Measurements from ENCODE around the gene NECTIN4.
A peak's percentile ranks its signal among the peaks of the same experiment; 100 is the strongest.

NECTIN4 gene

DNA sequence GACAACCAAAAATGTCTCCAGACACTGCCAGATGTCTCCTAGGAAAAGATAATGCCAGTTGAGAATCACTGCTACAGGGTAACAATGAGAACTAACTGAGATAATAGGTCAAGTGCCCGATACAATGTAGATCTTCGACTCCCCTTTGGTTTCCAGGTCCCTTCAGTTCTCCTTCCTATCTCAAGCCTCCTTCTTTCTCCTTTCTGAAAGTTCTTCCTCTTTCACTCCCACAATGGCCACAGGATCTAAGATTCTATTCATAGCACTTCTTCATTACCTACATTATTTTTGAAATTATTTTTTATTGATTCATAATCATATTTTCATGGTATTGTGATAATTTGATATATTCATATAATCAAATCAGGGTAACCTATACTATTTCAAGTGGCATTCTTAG is 22.2 kb upstream of the NECTIN4 start:
- no peak for DNase-seq (ENCODE audit: low read depth)
- no peak overlapping the region for H3K4me3 ChIP-seq (ENCODE audit: control insufficient read depth, low read depth, low read length)
- TF ChIP-seq, protein P1, sequence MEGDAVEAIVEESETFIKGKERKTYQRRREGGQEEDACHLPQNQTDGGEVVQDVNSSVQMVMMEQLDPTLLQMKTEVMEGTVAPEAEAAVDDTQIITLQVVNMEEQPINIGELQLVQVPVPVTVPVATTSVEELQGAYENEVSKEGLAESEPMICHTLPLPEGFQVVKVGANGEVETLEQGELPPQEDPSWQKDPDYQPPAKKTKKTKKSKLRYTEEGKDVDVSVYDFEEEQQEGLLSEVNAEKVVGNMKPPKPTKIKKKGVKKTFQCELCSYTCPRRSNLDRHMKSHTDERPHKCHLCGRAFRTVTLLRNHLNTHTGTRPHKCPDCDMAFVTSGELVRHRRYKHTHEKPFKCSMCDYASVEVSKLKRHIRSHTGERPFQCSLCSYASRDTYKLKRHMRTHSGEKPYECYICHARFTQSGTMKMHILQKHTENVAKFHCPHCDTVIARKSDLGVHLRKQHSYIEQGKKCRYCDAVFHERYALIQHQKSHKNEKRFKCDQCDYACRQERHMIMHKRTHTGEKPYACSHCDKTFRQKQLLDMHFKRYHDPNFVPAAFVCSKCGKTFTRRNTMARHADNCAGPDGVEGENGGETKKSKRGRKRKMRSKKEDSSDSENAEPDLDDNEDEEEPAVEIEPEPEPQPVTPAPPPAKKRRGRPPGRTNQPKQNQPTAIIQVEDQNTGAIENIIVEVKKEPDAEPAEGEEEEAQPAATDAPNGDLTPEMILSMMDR (conservative IDR thresholded peaks at IDR 0.05; ENCODE audit: control insufficient read depth, insufficient read depth, low read depth, low read length): no peak

DNA sequence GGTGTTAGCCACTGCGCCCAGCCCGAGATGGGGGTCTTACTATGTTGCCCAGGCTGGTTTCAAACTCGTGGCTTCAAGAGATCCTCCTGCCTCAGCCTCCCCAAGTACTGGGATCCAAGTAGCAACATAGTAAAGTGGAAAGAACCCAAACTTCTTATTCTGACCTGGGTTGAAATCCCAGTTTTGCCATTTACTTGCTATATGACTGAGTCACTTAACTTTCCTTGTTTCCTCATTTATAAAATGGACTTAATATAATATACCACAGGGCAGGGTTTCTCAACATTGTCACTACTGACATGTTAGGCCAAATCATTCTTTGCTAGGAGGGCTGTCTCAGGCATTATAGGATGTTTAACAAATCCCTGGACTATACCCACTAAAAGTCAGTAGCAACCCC is 21.8 kb upstream of the NECTIN4 start:
- no peak for DNase-seq (ENCODE audit: low read depth)
- H3K4me3 ChIP-seq (ENCODE audit: control insufficient read depth, low read depth, low read length): no peak overlapping the region
- TF ChIP-seq, protein P1 (conservative IDR thresholded peaks at IDR 0.05; ENCODE audit: control insufficient read depth, insufficient read depth, low read depth, low read length): no peak

DNA sequence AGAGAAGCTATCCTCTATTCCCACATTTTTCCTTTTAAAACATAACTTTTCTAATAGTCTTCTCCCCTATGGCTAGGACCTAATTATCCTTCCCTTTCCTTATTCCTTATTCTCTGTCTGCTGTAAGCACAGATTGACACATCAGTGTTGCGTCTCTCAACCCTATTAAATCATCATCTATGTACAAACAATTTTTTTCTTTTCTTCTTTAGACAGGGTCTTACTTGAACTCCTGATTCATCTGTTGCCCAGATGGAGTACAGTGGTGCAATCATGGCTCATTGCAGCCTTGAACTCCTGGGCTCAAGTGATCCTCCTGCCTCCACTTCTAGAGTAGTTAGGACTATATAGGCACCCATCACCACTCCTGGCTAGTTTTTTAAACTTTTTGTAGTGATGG is 17.1 kb upstream of the NECTIN4 start:
- H3K4me3 ChIP-seq (ENCODE audit: control insufficient read depth, low read depth, low read length): no peak overlapping the region
- TF ChIP-seq, protein P1 (conservative IDR thresholded peaks at IDR 0.05; ENCODE audit: control insufficient read depth, insufficient read depth, low read depth, low read length): no peak
- DNase-seq (ENCODE audit: low read depth): peak; percentile 40

DNA sequence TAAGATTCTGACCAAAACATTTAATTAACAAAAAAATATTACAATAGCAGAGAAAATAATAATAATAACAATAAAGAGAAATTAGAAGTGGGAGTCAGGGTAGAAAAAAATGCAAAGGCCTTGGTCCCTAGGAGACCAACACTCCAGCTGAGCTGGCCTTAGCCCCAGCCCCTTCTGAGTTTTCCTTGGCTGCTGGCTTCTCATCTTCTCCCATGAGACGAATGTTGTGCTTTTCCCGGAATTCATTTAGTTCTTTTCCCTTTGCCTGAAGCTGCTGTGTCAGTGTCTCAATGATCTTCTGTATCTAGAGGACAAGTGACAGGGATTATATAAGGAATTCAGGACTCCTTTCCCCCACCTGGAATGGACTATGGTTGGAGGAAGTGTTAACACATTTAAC is 11.2 kb upstream of the NECTIN4 start:
- TF ChIP-seq, protein P1 (conservative IDR thresholded peaks at IDR 0.05; ENCODE audit: control insufficient read depth, insufficient read depth, low read depth, low read length): no peak
- no peak overlapping the region for H3K4me3 ChIP-seq (ENCODE audit: control insufficient read depth, low read depth, low read length)
- DNase-seq (ENCODE audit: low read depth): no peak

DNA sequence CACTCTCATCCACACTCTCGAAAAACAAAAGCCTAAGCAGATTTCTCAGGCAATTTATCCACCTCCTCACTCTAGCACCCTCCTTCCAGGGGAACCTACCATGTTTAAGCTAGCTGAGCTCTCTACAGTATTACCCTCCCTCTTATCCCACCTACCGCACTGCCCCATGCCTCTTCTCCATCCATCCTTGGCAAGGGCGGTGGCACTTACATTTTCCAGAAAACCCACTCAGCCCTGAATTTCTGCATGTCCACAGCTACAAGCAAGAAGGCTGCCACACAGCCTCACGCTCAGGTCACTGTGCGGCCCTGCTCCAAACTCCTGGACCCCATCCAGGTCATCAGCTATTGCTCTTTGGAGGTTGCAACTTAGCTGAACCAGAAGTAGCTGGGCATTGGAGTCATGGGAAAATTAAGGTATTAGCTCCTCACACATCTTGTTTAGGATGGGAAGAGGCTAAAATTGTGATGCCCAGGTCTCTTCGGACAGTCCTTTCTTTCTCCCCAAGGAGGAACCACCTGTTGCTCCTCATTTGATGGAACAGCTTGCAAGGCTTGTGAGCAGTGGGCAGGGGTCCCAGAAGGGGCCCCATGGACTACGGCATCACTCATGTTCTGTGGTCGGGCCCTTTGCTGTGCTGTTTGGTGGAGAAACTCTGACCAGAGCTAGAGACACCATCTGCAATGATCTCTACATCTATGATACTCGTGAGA is 9.9 kb upstream of the NECTIN4 start:
- no peak overlapping the region for H3K4me3 ChIP-seq (ENCODE audit: control insufficient read depth, low read depth, low read length)
- TF ChIP-seq, protein P1 (conservative IDR thresholded peaks at IDR 0.05; ENCODE audit: control insufficient read depth, insufficient read depth, low read depth, low read length): no peak
- DNase-seq (ENCODE audit: low read depth): no peak

DNA sequence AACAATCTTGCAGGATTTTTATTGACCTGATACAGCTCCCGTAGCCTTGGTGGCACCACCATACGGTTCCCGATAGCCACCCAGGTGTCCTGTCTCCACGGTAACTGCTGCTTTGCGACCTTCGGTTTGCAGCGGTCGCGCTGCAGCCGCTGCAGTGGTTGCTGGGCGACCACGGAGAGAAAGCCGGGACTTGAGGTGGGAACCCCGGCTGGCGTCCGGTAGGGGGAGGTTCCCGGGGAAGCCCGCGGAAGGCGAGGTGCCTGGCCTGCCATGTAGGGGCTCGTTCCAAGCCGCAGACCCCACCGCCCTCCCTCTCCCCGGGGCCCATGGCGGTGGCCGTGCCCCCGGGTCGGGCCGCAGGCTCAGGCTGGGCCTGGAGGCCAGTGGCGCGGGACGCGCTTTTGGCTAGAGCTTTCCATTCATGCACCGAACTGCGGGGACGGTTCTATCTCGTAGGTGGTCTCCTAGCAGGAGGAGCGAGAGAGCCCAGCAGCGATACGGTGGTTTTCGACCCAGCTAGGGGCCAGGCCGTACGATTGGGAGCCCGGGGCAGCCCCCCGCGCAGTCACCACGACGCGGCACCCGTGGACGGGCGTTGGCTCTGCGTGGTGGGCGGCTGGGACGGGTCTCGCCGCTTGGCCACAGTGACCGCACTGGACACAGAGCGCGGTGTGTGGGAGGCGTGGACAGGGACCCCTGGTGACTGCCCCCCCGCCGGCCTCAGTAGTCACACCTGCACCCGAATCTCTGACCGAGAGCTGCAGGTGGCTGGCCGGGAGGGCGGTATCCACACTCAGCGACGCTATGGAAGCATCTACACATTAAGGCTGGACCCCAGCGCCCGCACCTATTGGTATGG is 9.1 kb upstream of the NECTIN4 start, which contains the start of gene KLHDC9:
KLHDC9 (plus strand) TSS at position 152 of the 859 bp plus-strand sequence; CDS start at position 327, 175 bp downstream.
- peak; percentile 66 for DNase-seq (ENCODE audit: low read depth)
- TF ChIP-seq, protein P1 (conservative IDR thresholded peaks at IDR 0.05; ENCODE audit: control insufficient read depth, insufficient read depth, low read depth, low read length): no peak
- H3K4me3 ChIP-seq (ENCODE audit: control insufficient read depth, low read depth, low read length): peak within 1 kb of the TSS; percentile 50
